ENCODE measurements around the gene MTMR11. TPM values are rescaled to one million over a fixed set of nuclear protein-coding genes. Genes with fewer than 3 reads are reported as not detected.
"Not testable (repeated sequence)": the region's sequence is repeated elsewhere in the genome, so short reads cannot be mapped to it uniquely, and the experiment has no call there.

The MTMR11 gene, protein sequence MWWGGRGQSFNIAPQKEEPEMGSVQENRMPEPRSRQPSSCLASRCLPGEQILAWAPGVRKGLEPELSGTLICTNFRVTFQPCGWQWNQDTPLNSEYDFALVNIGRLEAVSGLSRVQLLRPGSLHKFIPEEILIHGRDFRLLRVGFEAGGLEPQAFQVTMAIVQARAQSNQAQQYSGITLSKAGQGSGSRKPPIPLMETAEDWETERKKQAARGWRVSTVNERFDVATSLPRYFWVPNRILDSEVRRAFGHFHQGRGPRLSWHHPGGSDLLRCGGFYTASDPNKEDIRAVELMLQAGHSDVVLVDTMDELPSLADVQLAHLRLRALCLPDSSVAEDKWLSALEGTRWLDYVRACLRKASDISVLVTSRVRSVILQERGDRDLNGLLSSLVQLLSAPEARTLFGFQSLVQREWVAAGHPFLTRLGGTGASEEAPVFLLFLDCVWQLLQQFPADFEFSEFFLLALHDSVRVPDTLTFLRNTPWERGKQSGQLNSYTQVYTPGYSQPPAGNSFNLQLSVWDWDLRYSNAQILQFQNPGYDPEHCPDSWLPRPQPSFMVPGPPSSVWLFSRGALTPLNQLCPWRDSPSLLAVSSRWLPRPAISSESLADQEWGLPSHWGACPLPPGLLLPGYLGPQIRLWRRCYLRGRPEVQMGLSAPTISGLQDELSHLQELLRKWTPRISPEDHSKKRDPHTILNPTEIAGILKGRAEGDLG
- total RNA-seq: 2.3 and 2.4 TPM in 2 replicates
- 8.1 TPM for polyA plus RNA-seq (2012)

DNA sequence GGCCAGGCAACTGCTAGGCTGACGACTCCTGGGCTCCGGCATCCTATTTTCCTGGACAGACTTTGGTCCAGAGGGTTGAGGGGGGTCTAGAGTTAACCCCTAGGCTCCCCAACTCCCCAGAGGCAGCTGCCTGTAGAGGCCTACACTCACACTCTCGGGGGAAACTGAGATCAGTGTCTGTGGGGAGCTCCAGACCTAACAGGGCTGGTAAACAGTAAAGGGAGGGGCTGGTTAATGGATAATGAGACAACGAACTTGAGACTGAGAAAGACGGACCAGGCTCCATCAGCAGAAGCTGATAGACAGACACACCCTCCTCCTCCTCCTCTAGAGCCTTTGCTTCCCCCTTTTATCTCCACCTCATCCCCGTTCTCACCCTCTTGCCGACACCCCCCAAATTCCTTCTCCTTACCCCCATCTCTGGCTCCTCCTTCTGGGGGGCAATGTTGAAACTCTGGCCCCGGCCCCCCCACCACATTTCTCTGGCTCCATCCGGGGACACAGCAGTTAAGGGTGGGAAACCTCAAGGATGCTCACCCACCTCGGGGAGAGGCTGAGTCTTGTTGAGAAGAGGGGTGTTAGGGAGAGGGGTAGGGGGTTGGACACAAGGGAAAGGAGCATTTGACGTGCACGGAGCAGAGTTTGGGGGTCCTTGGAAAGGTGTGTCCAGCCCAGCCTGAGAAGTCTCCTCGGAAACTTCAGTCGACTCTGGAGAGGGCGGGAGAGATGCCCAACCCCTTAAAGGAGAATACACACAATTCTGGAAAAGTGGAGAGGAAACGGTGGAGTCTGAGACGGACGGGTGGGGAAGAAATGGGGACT is at the start of gene MTMR11:
Gene MTMR11 (minus strand): TSS at position 710 of the 822 bp plus-strand sequence. CDS start 232 bp downstream, at position 478.
- DNase-seq (ENCODE audit: low read depth): peak; percentile 33

DNA sequence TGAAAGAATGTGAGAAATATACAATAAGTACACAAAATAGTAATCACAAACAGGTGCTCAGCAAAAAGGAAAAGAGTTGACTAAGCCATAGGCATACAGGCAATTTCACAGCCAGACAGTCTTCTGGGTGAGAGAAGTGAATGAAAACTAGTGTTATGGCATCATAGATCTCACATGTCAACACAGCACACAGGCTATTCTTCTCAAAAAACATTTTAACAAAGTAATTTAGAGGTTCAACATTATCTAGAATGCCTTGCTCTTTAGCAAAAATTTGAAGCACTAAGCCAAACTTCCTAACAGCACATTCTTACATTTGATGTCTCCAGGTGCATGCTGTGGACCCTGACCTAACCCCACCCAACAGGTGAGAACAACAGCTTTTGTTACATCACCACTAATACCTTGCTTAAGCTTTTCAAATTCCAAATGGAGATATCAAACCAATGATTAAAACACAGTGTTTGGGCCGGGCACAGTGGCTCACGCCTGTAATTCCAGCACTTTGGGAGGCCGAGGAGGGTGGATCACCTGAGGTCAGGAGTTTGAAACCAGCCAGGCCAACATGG is 43.4 kb upstream of the MTMR11 start:
- no peak for DNase-seq (ENCODE audit: low read depth)

DNA sequence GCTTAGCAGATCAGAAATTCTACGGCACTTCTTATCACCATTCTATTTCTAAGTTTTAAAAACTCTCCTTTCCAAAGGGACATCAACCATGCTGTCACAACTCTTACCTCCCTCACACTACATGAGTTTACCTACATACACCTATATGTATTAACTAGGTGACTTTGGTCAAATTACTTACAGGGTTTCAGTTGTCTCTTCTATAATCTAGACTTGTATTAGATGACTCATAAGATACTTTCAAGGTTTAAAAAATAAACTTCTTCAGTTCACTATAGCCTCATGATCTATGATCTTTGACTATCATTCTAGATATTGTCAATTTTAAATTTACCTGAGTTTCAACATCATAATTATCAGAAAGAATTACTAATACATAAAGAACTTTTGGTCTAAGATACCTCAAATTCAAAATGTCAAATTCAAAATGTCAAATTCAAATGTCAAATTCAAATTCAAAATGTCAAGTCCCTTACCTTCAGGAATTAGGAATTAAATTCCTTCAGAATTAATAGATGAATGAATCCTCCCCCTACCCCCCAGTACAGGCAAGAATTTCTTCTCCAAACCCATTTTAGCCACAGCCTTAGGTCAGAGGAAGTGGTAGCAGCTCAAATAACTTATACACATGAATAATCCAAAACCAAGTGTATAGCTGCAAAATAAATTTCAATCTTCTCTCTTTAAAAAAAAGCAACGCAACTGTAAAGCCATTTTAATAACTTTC is 42.7 kb upstream of the MTMR11 start:
- no peak for DNase-seq (ENCODE audit: low read depth)

DNA sequence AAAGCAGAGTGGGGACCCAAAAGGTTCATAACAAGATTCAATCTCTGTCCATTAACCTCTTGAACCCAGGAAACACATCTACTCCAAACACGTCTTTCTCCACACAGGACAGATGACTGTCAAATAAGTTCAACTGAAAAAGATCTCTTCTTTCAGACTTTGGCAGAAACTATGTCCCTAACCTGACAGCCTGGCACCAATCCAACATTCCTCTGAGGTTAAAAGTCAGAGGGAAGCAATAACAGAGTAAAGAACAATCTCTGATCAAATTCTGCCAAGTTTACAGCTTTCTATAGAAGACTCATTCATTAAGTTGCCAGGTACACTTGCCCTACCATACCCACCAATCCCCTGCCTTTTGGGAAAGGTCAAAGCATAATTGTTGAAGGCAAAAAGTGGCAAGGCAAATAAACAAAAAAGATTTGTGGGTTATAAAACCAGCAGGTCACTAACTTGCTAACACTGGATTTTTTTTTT is 41.9 kb upstream of the MTMR11 start:
- DNase-seq (ENCODE audit: low read depth): no peak

DNA sequence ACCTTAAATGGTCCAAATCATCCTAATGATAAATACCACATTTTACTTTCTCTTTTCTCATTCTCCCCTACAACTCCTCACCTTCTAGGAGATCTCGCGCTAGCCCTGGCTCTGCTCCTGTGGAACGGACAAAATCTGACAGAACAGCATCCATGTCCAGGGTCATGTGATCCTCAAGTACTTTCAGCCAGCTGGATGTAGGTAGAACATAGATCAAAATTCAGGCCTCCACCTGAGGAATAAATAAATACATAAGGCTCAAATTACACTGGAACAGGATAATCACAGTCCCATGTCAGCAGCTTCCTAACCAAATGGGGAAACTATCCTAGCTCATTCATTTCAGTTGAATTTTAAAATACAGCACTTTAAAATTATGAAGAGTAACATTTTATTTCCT is 40.7 kb upstream of the MTMR11 start:
- DNase-seq (ENCODE audit: low read depth): no peak

- no peak for DNase-seq (ENCODE audit: low read depth)
These were observed 35.9 kb upstream of the MTMR11 start for GRCh38 chr1:149972547-149972946.

DNA sequence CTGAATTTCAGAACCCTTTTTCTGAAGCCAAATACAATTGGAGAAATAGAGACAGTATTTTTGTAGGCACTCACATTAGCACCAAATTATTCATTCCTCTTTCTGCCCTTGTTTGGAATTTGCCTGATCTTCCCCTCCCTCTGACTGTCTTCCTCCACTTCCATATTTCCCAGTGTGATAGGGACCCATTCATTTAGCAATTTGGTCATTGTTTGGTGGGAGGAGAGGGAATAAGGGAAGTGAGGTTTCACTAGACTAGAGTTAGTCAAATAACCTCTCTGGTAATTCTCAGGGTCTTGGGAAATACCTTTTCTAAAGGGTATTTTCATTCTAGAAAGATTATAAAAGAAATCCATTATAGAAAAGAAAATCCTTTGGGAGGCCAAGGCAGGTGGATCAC is 31.0 kb upstream of the MTMR11 start:
- DNase-seq (ENCODE audit: low read depth): no peak

DNA sequence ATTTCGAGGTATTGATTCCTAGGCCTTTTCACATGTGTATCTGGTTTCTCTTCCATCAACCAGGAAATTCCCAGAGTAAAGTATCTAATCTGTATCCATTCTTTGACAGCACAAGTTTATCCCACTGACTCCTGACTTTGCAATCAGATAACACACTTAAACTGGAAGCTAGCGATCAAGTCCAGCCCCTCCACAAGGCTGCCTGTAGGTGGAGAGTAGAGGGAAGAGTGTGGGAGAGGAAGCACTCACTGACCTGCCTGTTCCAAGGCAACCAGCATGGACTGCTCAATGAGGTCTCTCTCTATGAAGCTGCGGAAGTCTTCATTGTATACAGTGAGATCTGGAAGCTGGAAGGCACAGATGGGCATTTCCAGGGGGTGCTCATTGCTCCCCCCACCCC is 30.4 kb upstream of the MTMR11 start:
- no peak for DNase-seq (ENCODE audit: low read depth)

GRCh38 chr1:149966405-149966804 is 29.7 kb upstream of the MTMR11 start:
- no peak for DNase-seq (ENCODE audit: low read depth)

- DNase-seq (ENCODE audit: low read depth): no peak
These were observed 28.8 kb upstream of the MTMR11 start for GRCh38 chr1:149965440-149965839.

DNA sequence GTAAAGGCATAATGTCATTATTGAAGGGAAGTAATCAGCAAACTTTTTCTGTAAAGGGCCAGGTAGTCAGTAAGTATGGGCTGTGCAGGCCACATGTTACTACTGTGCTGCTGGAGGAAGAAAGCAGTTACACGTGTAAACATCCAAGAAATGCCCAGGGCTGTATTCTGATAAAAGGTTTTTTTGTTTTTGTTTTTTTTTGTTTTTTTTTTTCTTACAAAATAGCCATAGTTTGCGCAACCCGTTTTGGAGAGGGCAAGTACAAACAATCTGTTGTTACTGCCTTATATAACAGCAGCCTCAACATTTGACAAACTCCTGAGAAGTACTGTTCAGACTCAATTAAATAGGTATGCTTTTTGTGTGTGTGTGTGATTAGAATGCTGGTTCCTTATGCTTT is 26.7 kb upstream of the MTMR11 start:
- no peak for DNase-seq (ENCODE audit: low read depth)

- DNase-seq (ENCODE audit: low read depth): peak; percentile 61
These were observed 26.1 kb upstream of the MTMR11 start for GRCh38 chr1:149962736-149963135.

DNA sequence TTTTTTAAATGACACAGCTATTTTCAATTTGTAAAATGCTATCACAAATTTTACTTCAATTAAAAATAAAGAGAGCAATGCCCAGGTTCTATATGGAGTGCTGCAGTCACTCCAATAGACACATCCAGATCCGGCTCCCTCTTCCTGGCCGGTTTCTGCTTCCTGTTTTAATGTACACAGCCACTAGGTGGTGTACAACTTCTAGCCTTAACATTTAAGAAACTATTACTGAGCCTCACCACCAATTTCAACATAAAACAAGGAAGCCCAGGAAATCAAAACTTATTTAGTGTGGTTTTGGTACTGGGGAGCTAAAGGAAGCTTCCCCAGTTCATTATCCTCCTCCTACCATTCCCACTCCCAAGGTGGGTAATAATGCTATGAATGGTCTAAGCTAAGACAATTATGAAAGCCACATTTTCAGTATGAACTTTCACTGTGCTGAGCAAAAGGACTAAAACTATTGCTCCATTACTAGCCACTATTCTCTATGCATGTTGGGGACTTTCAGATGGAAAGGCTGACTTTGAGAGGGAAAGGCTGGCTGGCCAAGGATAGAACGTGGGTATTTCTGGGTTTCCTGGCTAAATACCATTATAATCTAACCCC is 25.5 kb upstream of the MTMR11 start:
- peak; percentile 78 for DNase-seq (ENCODE audit: low read depth)

- DNase-seq (ENCODE audit: low read depth): not testable (repeated sequence)
These were observed 20.9 kb upstream of the MTMR11 start for GRCh38 chr1:149957548-149957947.

DNA sequence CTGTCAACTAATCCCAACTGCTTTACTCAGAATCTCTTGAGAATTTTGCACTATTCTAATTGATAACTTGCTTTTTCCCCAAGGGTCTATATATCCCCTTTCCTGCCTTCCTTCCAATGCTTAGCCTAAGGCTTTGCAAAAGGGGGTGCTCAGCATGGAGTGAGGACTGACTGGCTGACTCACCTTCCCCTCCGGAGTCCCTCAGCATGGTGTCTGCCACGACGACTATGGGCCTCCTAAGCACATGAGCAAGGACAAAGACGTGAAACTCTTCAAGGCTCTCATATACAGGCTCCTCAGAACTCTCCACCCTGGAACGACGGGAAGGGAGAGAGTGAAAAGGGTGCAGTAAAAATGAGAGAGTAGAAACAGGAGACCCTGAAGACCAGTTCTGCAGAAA is 13.2 kb upstream of the MTMR11 start:
- no peak for DNase-seq (ENCODE audit: low read depth)

DNA sequence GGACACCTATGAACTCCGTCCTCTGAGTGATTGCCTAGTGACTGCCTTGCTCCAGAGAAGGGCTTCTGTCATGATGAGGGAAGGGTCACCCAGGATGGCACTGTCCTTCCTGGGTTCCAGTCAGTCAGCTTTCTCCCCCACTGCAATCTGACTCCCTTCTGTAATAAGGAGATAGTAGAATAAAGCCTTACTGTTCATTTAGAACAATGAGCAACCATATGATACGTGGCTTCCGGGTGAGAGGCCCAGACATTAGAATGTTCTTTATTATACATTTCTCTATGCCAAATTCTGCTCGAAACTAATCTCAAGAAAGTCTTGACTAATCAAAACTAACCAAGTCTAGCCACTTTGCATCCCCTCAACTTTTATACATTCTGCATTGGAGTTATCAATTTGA is 8.5 kb upstream of the MTMR11 start:
- DNase-seq (ENCODE audit: low read depth): no peak

- no peak for DNase-seq (ENCODE audit: low read depth)
These were observed 6.2 kb upstream of the MTMR11 start for GRCh38 chr1:149942885-149943284.

- DNase-seq (ENCODE audit: low read depth): no peak
These were observed 5.5 kb upstream of the MTMR11 start for GRCh38 chr1:149942207-149942606.

DNA sequence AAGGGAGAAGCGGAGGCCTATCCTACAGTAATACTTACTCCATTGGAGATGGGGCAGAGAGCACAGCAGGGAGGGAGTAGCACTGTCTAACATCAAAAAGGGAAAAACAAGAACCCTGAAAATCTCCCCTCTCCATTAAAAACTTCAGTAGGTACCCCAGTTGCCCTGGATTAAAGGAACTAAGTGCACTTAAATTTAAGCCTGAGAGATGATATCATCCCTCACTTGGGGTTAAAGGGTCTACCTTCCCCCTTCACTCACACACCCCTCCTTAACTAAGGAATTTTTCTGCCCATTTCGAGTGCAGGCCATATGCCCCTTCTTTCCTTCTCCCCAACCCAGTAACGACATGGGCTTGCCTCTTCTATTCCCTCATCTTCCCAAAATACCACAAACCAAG is 3.7 kb upstream of the MTMR11 start:
- DNase-seq (ENCODE audit: low read depth): no peak

- DNase-seq (ENCODE audit: low read depth): not testable (repeated sequence)
These were observed 2.0 kb upstream of the MTMR11 start for GRCh38 chr1:149938668-149939003.
